CD14-positive monocyte (primary cell): ENCODE measurements around the gene CCDC112. TPM values are rescaled to one million over a fixed set of nuclear protein-coding genes. Genes with fewer than 3 reads are reported as not detected.

Experiments
- DNase-seq, 3 donors: peaks; one replicate each; pipeline ENCODE4 v3.0.0-alpha.2; 2011 to 2022
- H2AFZ ChIP-seq: 2 replicates; pipeline ENCODE4 v1.6.0; 2012; ENCODE audit warnings: mild to moderate bottlenecking, low read depth, low read length, inconsistent platforms; ENCODE audit not compliant: insufficient read depth, poor library complexity, severe bottlenecking
- H3K27ac ChIP-seq, 2 donors: 1 replicate in 1 of 2; 2 replicates in 1 of 2; pipeline ENCODE4 v1.5.1; 2012 to 2013; ENCODE audit warnings: low read length in 2 of 2, control low read depth in 1 of 2, inconsistent platforms in 1 of 2, low read depth in 1 of 2, mild to moderate bottlenecking in 1 of 2
- H3K27me3 ChIP-seq, 2 donors: one replicate each; pipeline versions ENCODE4 v1.6.0 to v1.6.1; 2011 to 2013; ENCODE audit warnings: low read length in 2 of 2; ENCODE audit not compliant: control insufficient read depth in 2 of 2, insufficient read depth in 2 of 2
- H3K36me3 ChIP-seq, 2 donors: replicated peaks in 1 of 2; 1 replicate in 1 of 2; 2 replicates in 1 of 2; pipeline versions ENCODE4 v1.5.1 to v1.6.1; 2012 to 2013; ENCODE audit warnings: low read length in 2 of 2, control low read depth in 1 of 2, inconsistent platforms in 1 of 2, mild to moderate bottlenecking in 1 of 2; ENCODE audit not compliant: insufficient read depth in 2 of 2, control insufficient read depth in 1 of 2
- H3K4me1 ChIP-seq, 2 donors: 1 replicate in 1 of 2; 2 replicates in 1 of 2; pipeline versions ENCODE4 v1.5.1 to v1.6.1; 2012 to 2013; ENCODE audit warnings: low read length in 2 of 2, control low read depth in 1 of 2, inconsistent platforms in 1 of 2, mild to moderate bottlenecking in 1 of 2, moderate library complexity in 1 of 2; ENCODE audit not compliant: insufficient read depth in 2 of 2, control insufficient read depth in 1 of 2
- H3K4me2 ChIP-seq: replicated peaks from 2 replicates; pipeline ENCODE3; 2012; ENCODE audit warnings: low read length, moderate library complexity, mild to moderate bottlenecking; ENCODE audit not compliant: poor library complexity, severe bottlenecking; ENCODE audit errors: extremely low read depth
- H3K4me3 ChIP-seq, 3 experiments: fragments of 200-600 bp in 1 of 3; sonication (generic) in 1 of 3; replicated peaks in 1 of 3; 1 replicate in 2 of 3; 2 replicates in 1 of 3; pipeline ENCODE4 v1.5.1; 2011 to 2013; ENCODE audit warnings: low read length in 3 of 3, mild to moderate bottlenecking in 3 of 3, control low read depth in 2 of 3, low read depth in 2 of 3, inconsistent platforms in 1 of 3, moderate library complexity in 1 of 3
- H3K79me2 ChIP-seq: 2 replicates; pipeline ENCODE4 v1.6.0; 2012; ENCODE audit warnings: mild to moderate bottlenecking, control low read depth, inconsistent platforms, low read length, moderate library complexity; ENCODE audit not compliant: insufficient read depth
- H3K9ac ChIP-seq: 2 replicates; pipeline ENCODE4 v1.6.0; 2017; ENCODE audit warnings: low read length, mild to moderate bottlenecking; ENCODE audit not compliant: insufficient read depth, poor library complexity, severe bottlenecking
- H3K9me3 ChIP-seq, 2 donors: replicated peaks in 1 of 2; 1 replicate in 1 of 2; 2 replicates in 1 of 2; pipeline versions ENCODE4 v1.5.1 to v1.6.1; 2012 to 2013; ENCODE audit warnings: low read length in 2 of 2, control low read depth in 1 of 2; ENCODE audit not compliant: control insufficient read depth in 1 of 2, insufficient read depth in 1 of 2
- H4K20me1 ChIP-seq: 2 replicates; pipeline ENCODE4 v1.6.0; 2012; ENCODE audit warnings: mild to moderate bottlenecking, low read length, control low read depth, moderate library complexity; ENCODE audit not compliant: insufficient read depth
- H3K27ac Mint-ChIP-seq, 7 donors: one replicate each; pipeline ENCODE4 v1.8.0; 2020; ENCODE audit warnings: mild to moderate bottlenecking in 7 of 7, mixed read lengths in 7 of 7, moderate library complexity in 6 of 7, inconsistent platforms in 2 of 7
- H3K27me3 Mint-ChIP-seq, 3 donors: one replicate each; pipeline ENCODE4 v1.8.0; 2021 to 2022; ENCODE audit warnings: low read depth in 3 of 3, mild to moderate bottlenecking in 3 of 3, mixed read lengths in 3 of 3, moderate library complexity in 3 of 3, inconsistent platforms in 1 of 3
- H3K36me3 Mint-ChIP-seq, 2 donors: one replicate each; pipeline ENCODE4 v1.8.0; 2020; ENCODE audit warnings: mixed read lengths in 2 of 2, inconsistent platforms in 1 of 2, mild to moderate bottlenecking in 1 of 2
- H3K4me1 Mint-ChIP-seq: one replicate; pipeline ENCODE4 v1.8.0; 2020; ENCODE audit warnings: mild to moderate bottlenecking, mixed read lengths
- H3K4me3 Mint-ChIP-seq, 2 donors: one replicate each; pipeline ENCODE4 v1.8.0; 2020; ENCODE audit warnings: mild to moderate bottlenecking in 2 of 2, mixed read lengths in 2 of 2, moderate library complexity in 1 of 2
- H3K9me3 Mint-ChIP-seq, 7 donors: one replicate each; pipeline ENCODE4 v1.8.0; 2020 to 2022; ENCODE audit warnings: mixed read lengths in 7 of 7, mild to moderate bottlenecking in 6 of 7, moderate library complexity in 6 of 7, inconsistent platforms in 2 of 7
- WGBS: methylation state at CpG from one replicate; pipeline ENCODE4 v1.1.5; 2013; ENCODE audit warnings: missing lambda C conversion rate; ENCODE audit not compliant: insufficient coverage; 5-methylcytosine and 5-hydroxymethylcytosine counted together
- intact Hi-C, 2 donors: fragments of 100-400 bp; cut with micrococcal nuclease; formaldehyde crosslinking; loops; one replicate each; pipeline versions ENCODE4 v1.15.0 to v1.15.1; 2023
- polyA plus RNA-seq, 3 donors: library from polyadenylated mRNA; depleted of rRNA in 1 of 3; unstranded in 2 of 3; stranded (reverse) in 1 of 3; fragments of 300-500 nt in 2 of 3; fragments of >200 nt in 1 of 3; fragmentation: Illumina TruSeq in 2 of 3; gene quantifications; 1 replicate in 2 of 3; 2 replicates in 1 of 3; pipeline ENCODE4 v1.2.3, GENCODE V29; 2012 to 2021
- TF ChIP-seq, protein P1 (sequence below): fragments of 200-600 bp; IDR thresholded peaks from one replicate; pipeline ENCODE4 v1.8.0; 2022; ENCODE audit warnings: antibody characterized with exemption, mild to moderate bottlenecking

The CCDC112 gene
- polyA plus RNA-seq, 3 donors = 4.3 to 6.2 (median 5.9) TPM

- WGBS = no CpG with 5 or more reads among the region's 2 CpGs
- H3K27ac Mint-ChIP-seq = no peak overlapping the region
Observed at GRCh38 chr5:115236599-115236998, 59.9 kb downstream of the CCDC112 start.

DNA sequence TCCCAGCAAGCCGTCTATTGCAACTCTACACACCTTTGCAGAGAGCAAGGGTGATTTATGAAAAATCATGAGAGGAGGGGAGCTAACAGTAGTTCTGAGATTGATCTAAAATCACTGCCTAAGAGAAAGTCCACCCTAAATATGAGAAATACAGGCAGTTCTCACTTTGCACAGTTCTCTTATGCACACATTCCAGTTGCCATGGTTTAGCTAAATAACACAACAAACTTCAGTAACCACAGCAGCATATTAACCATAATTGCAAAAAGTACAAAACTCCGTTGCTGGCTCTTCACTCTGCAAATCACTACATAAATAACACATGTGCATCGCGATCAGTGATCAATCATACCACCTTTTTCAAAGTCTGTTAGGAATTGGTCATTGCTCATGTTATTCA is 64.9 kb downstream of the CCDC112 start:
- WGBS = 80% methylated on average over 1 of the region's 4 CpGs
- H3K9me3 ChIP-seq = no peaks in the 10 kb centered on the region
- no peak overlapping the region for H3K4me2 ChIP-seq
- Mint-ChIP-seq H3K36me3 (peaks cover 75 to 77% of the 10 kb centered on the region in 2 donors), H3K9me3 (no peaks in the 10 kb centered on the region), H3K4me3 (no peak overlapping the region), H3K27me3 (no peaks in the 10 kb centered on the region), H3K4me1 (peaks cover 5% of the 10 kb centered on the region), H3K27ac (no peak overlapping the region)
- no peak overlapping the region for H2AFZ ChIP-seq
- H3K4me1 ChIP-seq = no peaks in the 10 kb centered on the region
- H3K27ac ChIP-seq = no peak overlapping the region
- no peak overlapping the region for H3K9ac ChIP-seq
- intact Hi-C loops = no loop called here
- H4K20me1 ChIP-seq = peaks cover 76% of the 10 kb centered on the region
- no peaks in the 10 kb centered on the region for H3K27me3 ChIP-seq
- H3K79me2 ChIP-seq = peaks cover 5% of the 10 kb centered on the region
- DNase-seq = no peak
- no peak overlapping the region for H3K4me3 ChIP-seq
- TF ChIP-seq, protein P1, sequence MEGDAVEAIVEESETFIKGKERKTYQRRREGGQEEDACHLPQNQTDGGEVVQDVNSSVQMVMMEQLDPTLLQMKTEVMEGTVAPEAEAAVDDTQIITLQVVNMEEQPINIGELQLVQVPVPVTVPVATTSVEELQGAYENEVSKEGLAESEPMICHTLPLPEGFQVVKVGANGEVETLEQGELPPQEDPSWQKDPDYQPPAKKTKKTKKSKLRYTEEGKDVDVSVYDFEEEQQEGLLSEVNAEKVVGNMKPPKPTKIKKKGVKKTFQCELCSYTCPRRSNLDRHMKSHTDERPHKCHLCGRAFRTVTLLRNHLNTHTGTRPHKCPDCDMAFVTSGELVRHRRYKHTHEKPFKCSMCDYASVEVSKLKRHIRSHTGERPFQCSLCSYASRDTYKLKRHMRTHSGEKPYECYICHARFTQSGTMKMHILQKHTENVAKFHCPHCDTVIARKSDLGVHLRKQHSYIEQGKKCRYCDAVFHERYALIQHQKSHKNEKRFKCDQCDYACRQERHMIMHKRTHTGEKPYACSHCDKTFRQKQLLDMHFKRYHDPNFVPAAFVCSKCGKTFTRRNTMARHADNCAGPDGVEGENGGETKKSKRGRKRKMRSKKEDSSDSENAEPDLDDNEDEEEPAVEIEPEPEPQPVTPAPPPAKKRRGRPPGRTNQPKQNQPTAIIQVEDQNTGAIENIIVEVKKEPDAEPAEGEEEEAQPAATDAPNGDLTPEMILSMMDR = no peak
- peaks cover 74 to 95% of the 10 kb centered on the region in 2 donors for H3K36me3 ChIP-seq

More at GRCh38 chr5:115236599-115236998, 59.9 kb downstream of the CCDC112 start:
- peaks cover 77% of the 10 kb centered on the region for H4K20me1 ChIP-seq
- peaks cover 77 to 94% of the 10 kb centered on the region in 2 donors for H3K36me3 ChIP-seq
- Mint-ChIP-seq H3K4me1 (no peaks in the 10 kb centered on the region), H3K9me3 (no peaks in the 10 kb centered on the region), H3K36me3 (peaks cover 73% of the 10 kb centered on the region in 2 donors), H3K27me3 (no peaks in the 10 kb centered on the region), H3K4me3 (no peak overlapping the region)
- no peaks in the 10 kb centered on the region for H3K9me3 ChIP-seq
- H3K4me2 ChIP-seq = no peak overlapping the region
- H3K9ac ChIP-seq = no peak overlapping the region
- H3K27me3 ChIP-seq = no peaks in the 10 kb centered on the region
- no peak overlapping the region for H2AFZ ChIP-seq
- intact Hi-C loops = no loop called here
- H3K27ac ChIP-seq = no peak overlapping the region
- TF ChIP-seq, protein P1 = no peak
- DNase-seq = no peak
- H3K4me1 ChIP-seq = no peaks in the 10 kb centered on the region
- no peaks in the 10 kb centered on the region for H3K79me2 ChIP-seq
- no peak overlapping the region for H3K4me3 ChIP-seq
